SU-DHL-6 (cell line): Measurements from ENCODE around the gene PSD.

Experiments
- H2AFZ ChIP-seq: fragments of 200-600 bp; sonication (generic); 2 replicates; pipeline ENCODE4 v1.6.1; 2014; ENCODE audit warnings: low read depth, mild to moderate bottlenecking, moderate library complexity, mixed read lengths, antibody characterized with exemption, low read length; ENCODE audit not compliant: severe bottlenecking
- H3F3A ChIP-seq: fragments of 200-600 bp; shearing (Covaris generic); 2 replicates; pipeline ENCODE4 v1.6.0; 2016; ENCODE audit warnings: antibody characterized with exemption, mild to moderate bottlenecking; ENCODE audit not compliant: insufficient read depth
- H3K27ac ChIP-seq: fragments of 200-600 bp; sonication (generic); 2 replicates; pipeline ENCODE4 v1.5.1; 2016; ENCODE audit warnings: low read depth, mild to moderate bottlenecking, low read length, moderate library complexity, mixed read lengths
- H3K27me3 ChIP-seq: fragments of 200-600 bp; sonication (generic), shearing (Covaris generic); 2 replicates; pipeline ENCODE4 v1.6.0; 2014; ENCODE audit warnings: mild to moderate bottlenecking, low read length
- H3K36me3 ChIP-seq: fragments of 200-600 bp; sonication (generic); 2 replicates; pipeline ENCODE4 v1.6.1; 2014; ENCODE audit warnings: mild to moderate bottlenecking, low read length, mixed read lengths
- H3K4me2 ChIP-seq: fragments of 300-600, 200-600 bp; shearing (Covaris generic), sonication (generic); 2 replicates; pipeline ENCODE4 v1.6.0; 2014; ENCODE audit warnings: low read length, low read depth, mild to moderate bottlenecking; ENCODE audit not compliant: poor library complexity, severe bottlenecking
- H3K4me3 ChIP-seq: fragments of 200-600 bp; sonication (generic); 2 replicates; pipeline ENCODE4 v1.5.1; 2014; ENCODE audit warnings: antibody characterized with exemption, low read length, mild to moderate bottlenecking, mixed read lengths; ENCODE audit not compliant: insufficient read depth, poor library complexity, severe bottlenecking
- H3K79me2 ChIP-seq: fragments of 200-600 bp; sonication (generic); 2 replicates; pipeline ENCODE4 v1.6.1; 2014; ENCODE audit warnings: mild to moderate bottlenecking, low read length, moderate library complexity; ENCODE audit not compliant: insufficient read depth
- H3K9ac ChIP-seq: fragments of 200-600 bp; sonication (generic); 2 replicates; pipeline ENCODE4 v1.7.0; 2014; ENCODE audit warnings: mild to moderate bottlenecking, low read length
- H3K9me2 ChIP-seq: fragments of 200-600 bp; sonication (generic); replicated peaks from 2 replicates; pipeline ENCODE4 v1.6.1; 2014; ENCODE audit warnings: low read length; ENCODE audit not compliant: insufficient read depth
- H3K9me3 ChIP-seq: fragments of 200-600 bp; sonication (generic); 2 replicates; pipeline ENCODE4 v1.6.1; 2014; ENCODE audit warnings: low read length, mixed read lengths; ENCODE audit not compliant: insufficient read depth
- H4K20me1 ChIP-seq: fragments of 200-600 bp; sonication (generic); 2 replicates; pipeline ENCODE4 v1.6.1; 2014; ENCODE audit warnings: low read depth, mild to moderate bottlenecking, antibody characterized with exemption, low read length, moderate library complexity, mixed read lengths
- CTCF ChIP-seq: fragments of 200-600 bp; sonication (generic); IDR thresholded peaks from one replicate; pipeline ENCODE4 v1.5.1; 2017; ENCODE audit warnings: antibody characterized with exemption, mild to moderate bottlenecking, low read length, moderate library complexity; ENCODE audit not compliant: insufficient read depth, poor library complexity, severe bottlenecking
- EZH2phosphoT487 ChIP-seq: fragments of 200-600 bp; sonication (generic), shearing (Covaris generic); conservative IDR thresholded peaks from 2 replicates; pipeline ENCODE4 v1.6.1; 2018; ENCODE audit warnings: mild to moderate bottlenecking, antibody characterized with exemption, low read length, moderate library complexity, mixed read lengths

PSD gene

GRCh38 chr10:102401735-102402511, 16.7 kb downstream of the PSD start:
- H3K27ac ChIP-seq: no peak overlapping the region
- no peaks in the 10 kb centered on the region for H3K9me3 ChIP-seq
- H3F3A ChIP-seq: no peaks in the 10 kb centered on the region
- H4K20me1 ChIP-seq: no peaks in the 10 kb centered on the region
- no peak overlapping the region for H3K9ac ChIP-seq
- no peak overlapping the region for H2AFZ ChIP-seq
- H3K79me2 ChIP-seq: no peaks in the 10 kb centered on the region
- H3K9me2 ChIP-seq: no peaks in the 10 kb centered on the region
- H3K36me3 ChIP-seq: no peaks in the 10 kb centered on the region
- no peak for TF ChIP-seq EZH2phosphoT487
- no peak for TF ChIP-seq CTCF
- no peak overlapping the region for H3K4me3 ChIP-seq
- H3K4me2 ChIP-seq: no peak overlapping the region
- no peaks in the 10 kb centered on the region for H3K27me3 ChIP-seq

DNA sequence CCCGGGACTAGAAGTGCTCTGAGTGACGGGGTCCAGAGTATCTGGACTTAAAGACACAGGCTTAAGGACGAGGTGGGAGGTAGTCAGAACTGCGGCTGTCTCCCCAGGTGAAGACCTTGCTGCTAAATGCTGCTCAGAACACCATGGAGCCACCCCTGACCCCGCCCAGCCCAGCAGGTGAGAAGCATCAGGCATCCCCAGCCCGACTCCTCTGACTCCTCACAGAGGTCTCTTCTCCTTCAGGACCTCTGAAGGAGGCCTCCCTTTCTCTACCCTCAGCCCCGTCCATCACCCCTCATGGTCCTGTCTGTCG, 17.3 kb downstream of the PSD start:
- Histone ChIP-seq H3K9me3 (no peaks in the 10 kb centered on the region), H3K4me3 (no peak overlapping the region), H3K4me2 (no peak overlapping the region), H4K20me1 (no peaks in the 10 kb centered on the region), H3K36me3 (no peaks in the 10 kb centered on the region), H3K79me2 (peaks cover 3% of the 10 kb centered on the region; the same call in 1 of the 2 replicates), H3K9me2 (no peaks in the 10 kb centered on the region), H3F3A (no peaks in the 10 kb centered on the region), H3K27me3 (no peaks in the 10 kb centered on the region), H3K27ac (no peak overlapping the region), H2AFZ (no peak overlapping the region), H3K9ac (no peak overlapping the region)
- TF ChIP-seq EZH2phosphoT487: no peak
- no peak for TF ChIP-seq CTCF

DNA sequence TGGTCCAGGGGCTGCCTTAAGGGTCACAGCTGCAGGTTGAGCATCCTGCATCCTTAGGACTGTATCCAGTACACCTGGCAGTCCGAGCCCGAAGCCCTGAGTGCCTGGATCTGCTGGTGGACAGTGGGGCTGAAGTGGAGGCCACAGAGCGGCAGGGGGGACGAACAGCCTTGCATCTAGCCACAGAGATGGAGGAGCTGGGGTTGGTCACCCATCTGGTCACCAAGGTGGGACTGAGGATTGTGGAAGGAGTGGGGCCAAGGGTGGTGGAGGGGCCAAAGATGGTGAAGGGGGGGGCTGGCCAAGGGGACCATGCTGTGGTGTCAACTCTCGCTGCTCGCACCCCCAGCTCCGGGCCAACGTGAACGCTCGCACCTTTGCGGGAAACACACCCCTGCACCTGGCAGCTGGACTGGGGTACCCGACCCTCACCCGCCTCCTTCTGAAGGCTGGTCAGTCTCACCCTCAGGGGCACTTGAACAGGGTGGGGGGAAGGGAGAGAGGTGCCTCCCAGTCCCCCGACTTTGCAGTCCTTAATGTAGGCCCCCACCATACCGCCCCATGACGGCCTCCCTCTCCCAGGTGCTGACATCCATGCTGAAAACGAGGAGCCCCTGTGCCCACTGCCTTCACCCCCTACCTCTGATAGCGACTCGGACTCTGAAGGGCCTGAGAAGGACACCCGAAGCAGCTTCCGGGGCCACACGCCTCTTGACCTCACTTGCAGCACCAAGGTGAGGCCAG, 17.8 kb downstream of the PSD start:
- no peak overlapping the region for H3K4me3 ChIP-seq
- TF ChIP-seq EZH2phosphoT487 (no peak), CTCF (no peak)
- H3K9me3 ChIP-seq: no peaks in the 10 kb centered on the region
- H3K79me2 ChIP-seq: peaks cover 8% of the 10 kb centered on the region; the same call in 1 of the 2 replicates
- no peak overlapping the region for H2AFZ ChIP-seq
- no peak overlapping the region for H3K27ac ChIP-seq
- H4K20me1 ChIP-seq: no peaks in the 10 kb centered on the region
- H3K27me3 ChIP-seq: no peaks in the 10 kb centered on the region
- H3F3A ChIP-seq: no peaks in the 10 kb centered on the region
- no peak overlapping the region for H3K9ac ChIP-seq
- H3K9me2 ChIP-seq: no peaks in the 10 kb centered on the region
- no peak overlapping the region for H3K4me2 ChIP-seq
- no peaks in the 10 kb centered on the region for H3K36me3 ChIP-seq
